Ovary (tissue), 9 donors: Measurements from ENCODE around the gene SEC16A. TPM values are rescaled to one million over a fixed set of nuclear protein-coding genes. Genes with fewer than 3 reads are reported as not detected.
"Not testable (repeated sequence)": the region's sequence is repeated elsewhere in the genome, so short reads cannot be mapped to it uniquely, and the experiment has no call there.

Source experiments
- DNase-seq, 5 donors: peaks; one replicate each; pipeline ENCODE4 v3.0.0-alpha.2; 2019 to 2020
- H3K27ac ChIP-seq, 2 donors: fragments of 200-600 bp; one replicate each; pipeline versions ENCODE4 v1.5.1 to v1.8.0; 2019 to 2022
- H3K27me3 ChIP-seq: fragments of 200-600 bp; one replicate; pipeline ENCODE4 v1.8.0; 2022
- H3K36me3 ChIP-seq: fragments of 200-600 bp; sonication (generic); one replicate; pipeline ENCODE4 v1.5.1; 2019
- H3K4me1 ChIP-seq: one replicate; pipeline ENCODE4 v1.8.1; 2013; ENCODE audit warnings: mild to moderate bottlenecking, moderate library complexity; ENCODE audit not compliant: insufficient read depth
- H3K4me3 ChIP-seq: fragments of 200-600 bp; sonication (generic); one replicate; pipeline ENCODE4 v1.5.1; 2017
- H3K9me3 ChIP-seq, 2 donors: fragments of 200-600 bp in 1 of 2; sonication (generic) in 1 of 2; one replicate each; pipeline versions ENCODE4 v1.5.1 to v1.8.1; 2013 to 2019; ENCODE audit warnings: mild to moderate bottlenecking in 1 of 2, moderate library complexity in 1 of 2
- CTCF ChIP-seq, 3 donors: fragments of 450-650 bp in 2 of 3; fragments of 200-600 bp in 1 of 3; IDR thresholded peaks; one replicate each; pipeline versions ENCODE4 v1.5.1 to v1.8.0; 2016 to 2022; ENCODE audit warnings: antibody characterized with exemption in 3 of 3, mild to moderate bottlenecking in 1 of 3
- EP300 ChIP-seq: sonication (generic); formaldehyde crosslinking; IDR thresholded peaks from one replicate; pipeline ENCODE4 v1.6.1; 2017; ENCODE audit warnings: antibody characterized with exemption
- POLR2A ChIP-seq: fragments of 450-650 bp; IDR thresholded peaks from one replicate; pipeline ENCODE4 v1.6.1; 2017; ENCODE audit warnings: antibody characterized with exemption, mild to moderate bottlenecking, moderate library complexity
- WGBS, 3 donors: extraction: QIAGEN DNeasy Blood & Tissue Kit in 1 of 3; methylation state at CpG; one replicate each; pipeline versions ENCODE4 v1.1.5 to v1.1.7; 2013 to 2017; 5-methylcytosine and 5-hydroxymethylcytosine counted together
- intact Hi-C, 4 donors: fragments of 100-400 bp; cut with DNase I; formaldehyde crosslinking; loops; one replicate each; pipeline versions ENCODE4 v1.11.0 to v1.15.1; 2022 to 2023
- polyA plus RNA-seq, 2 donors: library from polyadenylated mRNA; stranded (reverse); fragments of 200-250 nt in 1 of 2; fragments of 350-450 nt in 1 of 2; fragmentation: Illumina TruSeq in 1 of 2; extraction: RNeasy Lipid Tissue Mini Kit (QIAGEN cat#74804) in 1 of 2; gene quantifications; one replicate each; pipeline ENCODE4 v1.2.3, GENCODE V29; 2013 to 2014
- total RNA-seq, 7 donors: library from RNA; depleted of rRNA in 2 of 7; stranded (reverse); fragments of >200 nt in 2 of 7; fragmentation: NEBNext Ultra II Directional in 3 of 7; extraction: Animal tissue kit (Norgen Biotek cat#: 25700) in 3 of 7; gene quantifications; one replicate each; pipeline versions ENCODE4 v1.1.0 to v1.2.4, GENCODE V29; 2016 to 2023
- donor health status: DM: no; HTN: no; CAD: no; lungs with moderate emphysema.
- donor health status: DM: no; HTN: no; CAD: no.
- donor health status: Bipolar disorder and iron deficiency.
- donor health status: DM: yes; HTN: yes; CAD: no.
- donor health status: DM: no; HTN: no; CAD: no.
- donor health status: DM: yes; HTN: yes; CAD: no.

SEC16A gene
- total and polyA plus RNA-seq, 9 donors = 27.6 to 61.4 (median 46.5) TPM

GRCh38 chr9:136430588-136431234 is 52.1 kb downstream of the SEC16A start:
- no peak for DNase-seq
- Histone ChIP-seq H3K9me3 (no peaks in the 10 kb centered on the region), H3K27ac (no peak overlapping the region), H3K27me3 (no peaks in the 10 kb centered on the region), H3K4me3 (no peak overlapping the region), H3K36me3 (no peaks in the 10 kb centered on the region), H3K4me1 (no peaks in the 10 kb centered on the region)
- 89 to 93% (median 92%) methylated on average over 29 of the region's 29 CpGs for WGBS, 3 donors
- no peak for TF ChIP-seq POLR2A
- TF ChIP-seq EP300 = no peak
- no peak for TF ChIP-seq CTCF (IDR thresholded peaks at IDR 0.05)
- intact Hi-C loops = no loop called here

- Histone ChIP-seq H3K4me3 (no peak overlapping the region), H3K4me1 (no peaks in the 10 kb centered on the region), H3K27ac (no peak overlapping the region), H3K9me3 (no peaks in the 10 kb centered on the region), H3K27me3 (no peaks in the 10 kb centered on the region), H3K36me3 (no peaks in the 10 kb centered on the region)
- WGBS, 3 donors = 68 to 76% (median 76%) methylated on average over 32 of the region's 32 CpGs
- DNase-seq = no peak
- intact Hi-C loops = no loop called here
- no peak for TF ChIP-seq POLR2A
- no peak for TF ChIP-seq EP300
- TF ChIP-seq CTCF (IDR thresholded peaks at IDR 0.05) = no peak
Measured at GRCh38 chr9:136429683-136430491, 53.0 kb downstream of the SEC16A start.

- H3K27me3 ChIP-seq = no peaks in the 10 kb centered on the region
- H3K4me1 ChIP-seq = no peaks in the 10 kb centered on the region
- intact Hi-C loops = no loop called here
- H3K4me3 ChIP-seq = no peak overlapping the region
- H3K27ac ChIP-seq = no peak overlapping the region
- no peaks in the 10 kb centered on the region for H3K36me3 ChIP-seq
- 78 to 82% (median 81%) methylated on average over 21 of the region's 21 CpGs for WGBS, 3 donors
- no peaks in the 10 kb centered on the region for H3K9me3 ChIP-seq
- TF ChIP-seq EP300 (no peak), POLR2A (no peak), CTCF (IDR thresholded peaks at IDR 0.05) (no peak)
- no peak for DNase-seq
Measured at GRCh38 chr9:136429075-136429628, 53.7 kb downstream of the SEC16A start.

GRCh38 chr9:136426787-136427186 is 56.1 kb downstream of the SEC16A start:
- Histone ChIP-seq H3K36me3 (no peaks in the 10 kb centered on the region), H3K9me3 (no peaks in the 10 kb centered on the region), H3K4me1 (no peaks in the 10 kb centered on the region), H3K27me3 (no peaks in the 10 kb centered on the region), H3K4me3 (no peak overlapping the region), H3K27ac (no peak overlapping the region)
- intact Hi-C loops = no loop called here
- TF ChIP-seq POLR2A = no peak
- no peak for TF ChIP-seq EP300
- no peak for TF ChIP-seq CTCF (IDR thresholded peaks at IDR 0.05)
- DNase-seq = no peak
- 80 to 85% (median 81%) methylated on average over 12 of the region's 12 CpGs for WGBS, 3 donors

- DNase-seq, H3K4me1 ChIP-seq, H3K4me3 ChIP-seq, H3K9me3 ChIP-seq, H3K27ac ChIP-seq, H3K27me3 ChIP-seq, H3K36me3 ChIP-seq, intact Hi-C loops: not testable (repeated sequence)
- 75 to 78% (median 77%) methylated on average over 7 of the region's 7 CpGs for WGBS, 3 donors
Measured at GRCh38 chr9:136425367-136425766, 57.5 kb downstream of the SEC16A start.
